H1 (cell line): ENCODE results near the gene ASIC2. TPM values are rescaled to one million over a fixed set of nuclear protein-coding genes. Genes with fewer than 3 reads are reported as not detected.

Experiments
- CTCF ChIA-PET: fragments of 300-600 bp; sonication (Branson Sonifier 250); formaldehyde crosslinking; loops from one replicate; lab custom pipeline; 2021; ENCODE audit not compliant: partially characterized antibody; lab: Charles Lee
- POLR2A ChIA-PET: fragments of 300-600 bp; sonication (Branson Sonifier 250); formaldehyde crosslinking; loops from one replicate; lab custom pipeline; 2021; ENCODE audit warnings: inconsistent platforms; ENCODE audit not compliant: partially characterized antibody; lab: Charles Lee
- DNase-seq, 2 experiments: peaks; one replicate each; pipeline versions ENCODE4 v3.0.0 to v3.0.0-alpha.2; 2010 to 2022; ENCODE audit warnings: low spot score in 2 of 2, low read depth in 1 of 2, mixed read lengths in 1 of 2
- FAIRE-seq: peaks from 2 replicates; lab custom pipeline; 2011; peaks lifted over from hg19 to GRCh38; lab: Jason Lieb, UNC
- H2AFZ ChIP-seq: 2 replicates; pipeline ENCODE4 v1.8.1; 2012; ENCODE audit warnings: low read length, inconsistent platforms
- H2AK5ac ChIP-seq: 2 replicates; pipeline ENCODE4 v1.6.1; 2013; ENCODE audit warnings: low read depth, low read length
- H2BK120ac ChIP-seq: replicated peaks from 2 replicates; pipeline ENCODE3; 2013; ENCODE audit warnings: low read depth, low read length, inconsistent platforms
- H2BK12ac ChIP-seq: 2 replicates; pipeline ENCODE4 v1.6.1; 2013; ENCODE audit warnings: low read depth, low read length
- H2BK15ac ChIP-seq: 2 replicates; pipeline ENCODE4 v1.6.1; 2013; ENCODE audit warnings: low read length
- H2BK20ac ChIP-seq: 2 replicates; pipeline ENCODE4 v1.6.1; 2013; ENCODE audit warnings: low read length
- H2BK5ac ChIP-seq: 2 replicates; pipeline ENCODE4 v1.6.1; 2013; ENCODE audit warnings: low read depth, low read length
- H3K14ac ChIP-seq: 2 replicates; pipeline ENCODE4 v1.6.1; 2013; ENCODE audit warnings: inconsistent platforms; ENCODE audit not compliant: insufficient read length
- H3K18ac ChIP-seq: 2 replicates; pipeline ENCODE4 v1.6.1; 2013; ENCODE audit warnings: low read length; ENCODE audit errors: extremely low read depth
- H3K23ac ChIP-seq: 2 replicates; pipeline ENCODE4 v1.6.1; 2013; ENCODE audit warnings: inconsistent platforms; ENCODE audit not compliant: insufficient read length
- H3K23me2 ChIP-seq: 2 replicates; pipeline ENCODE4 v1.6.1; 2013; ENCODE audit warnings: low read depth, low read length
- H3K27ac ChIP-seq: 2 replicates; pipeline ENCODE4 v1.6.1; 2011; ENCODE audit warnings: low read depth, low read length, inconsistent platforms
- H3K27me3 ChIP-seq, 4 experiments: replicated peaks in 1 of 4; 1 replicate in 1 of 4; 2 replicates in 3 of 4; pipeline versions ENCODE4 v1.6.1 to v1.8.1; 2011 to 2013; ENCODE audit warnings: low read length in 3 of 4, mild to moderate bottlenecking in 3 of 4, inconsistent platforms in 2 of 4, mixed read lengths in 2 of 4, moderate library complexity in 1 of 4; ENCODE audit not compliant: control insufficient read depth in 3 of 4, insufficient read depth in 3 of 4; ENCODE audit errors: extremely low read depth in 1 of 4
- H3K36me3 ChIP-seq, 4 experiments: 2 replicates each; pipeline versions ENCODE4 v1.6.1 to v1.8.1; 2011 to 2013; ENCODE audit warnings: mild to moderate bottlenecking in 4 of 4, low read length in 3 of 4, moderate library complexity in 2 of 4, control low read depth in 1 of 4, inconsistent platforms in 1 of 4; ENCODE audit not compliant: insufficient read depth in 4 of 4, control insufficient read depth in 2 of 4
- H3K4ac ChIP-seq: replicated peaks from 2 replicates; pipeline ENCODE3; 2013; ENCODE audit warnings: low read length, low read depth, mixed read lengths, inconsistent platforms; ENCODE audit not compliant: insufficient read length
- H3K4me1 ChIP-seq, 4 experiments: replicated peaks in 1 of 4; 1 replicate in 1 of 4; 2 replicates in 3 of 4; pipeline versions ENCODE4 v1.6.1 to v1.8.1; 2011 to 2013; ENCODE audit warnings: low read length in 3 of 4, inconsistent platforms in 2 of 4, mixed read lengths in 1 of 4; ENCODE audit not compliant: insufficient read depth in 4 of 4, control insufficient read depth in 3 of 4
- H3K4me2 ChIP-seq, 2 experiments: 2 replicates each; pipeline versions ENCODE4 v1.6.1 to v1.8.1; 2011 to 2013; ENCODE audit warnings: low read depth in 2 of 2, low read length in 2 of 2, control low read depth in 1 of 2, inconsistent platforms in 1 of 2, mild to moderate bottlenecking in 1 of 2; ENCODE audit not compliant: insufficient read depth in 1 of 2
- H3K4me3 ChIP-seq, 4 experiments: fragments of 200-600, 300-600 bp in 1 of 4; sonication (generic), shearing (Covaris generic), sonication (Bioruptor Twin) in 1 of 4; 2 replicates each; pipeline versions ENCODE4 v1.5.1 to v1.8.1; 2011 to 2016; ENCODE audit warnings: low read length in 4 of 4, low read depth in 3 of 4, control low read depth in 2 of 4, inconsistent platforms in 2 of 4, mild to moderate bottlenecking in 2 of 4, mixed read lengths in 1 of 4, moderate library complexity in 1 of 4; ENCODE audit not compliant: insufficient read depth in 2 of 4; ENCODE audit errors: extremely low read depth in 1 of 4
- H3K56ac ChIP-seq: replicated peaks from 2 replicates; pipeline ENCODE3; 2013; ENCODE audit warnings: low read depth, mild to moderate bottlenecking, mixed read lengths, low read length, inconsistent platforms; ENCODE audit not compliant: insufficient read length
- H3K79me1 ChIP-seq: 2 replicates; pipeline ENCODE4 v1.6.1; 2013; ENCODE audit warnings: low read depth, low read length, control low read depth
- H3K79me2 ChIP-seq, 2 experiments: 2 replicates each; pipeline versions ENCODE4 v1.6.1 to v1.8.1; 2012 to 2013; ENCODE audit warnings: low read length in 2 of 2, mild to moderate bottlenecking in 2 of 2, inconsistent platforms in 1 of 2; ENCODE audit not compliant: insufficient read depth in 2 of 2, control insufficient read depth in 1 of 2
- H3K9ac ChIP-seq, 4 experiments: replicated peaks in 1 of 4; 1 replicate in 1 of 4; 2 replicates in 3 of 4; pipeline versions ENCODE4 v1.6.1 to v1.8.1; 2011 to 2013; ENCODE audit warnings: low read depth in 3 of 4, low read length in 3 of 4, control low read depth in 2 of 4, mild to moderate bottlenecking in 2 of 4, moderate library complexity in 2 of 4, inconsistent platforms in 1 of 4; ENCODE audit errors: extremely low read depth in 1 of 4
- H3K9me3 ChIP-seq, 2 experiments: 2 replicates each; pipeline versions ENCODE4 v1.6.1 to v1.8.1; 2012 to 2013; ENCODE audit warnings: mild to moderate bottlenecking in 2 of 2, moderate library complexity in 2 of 2, control low read depth in 1 of 2, inconsistent platforms in 1 of 2, low read depth in 1 of 2, low read length in 1 of 2, mixed read lengths in 1 of 2; ENCODE audit not compliant: insufficient read depth in 2 of 2
- H4K20me1 ChIP-seq, 2 experiments: replicated peaks in 1 of 2; 2 replicates each; pipeline versions ENCODE3 to v1.8.1; 2011 to 2013; ENCODE audit warnings: inconsistent platforms in 2 of 2, low read length in 2 of 2, mild to moderate bottlenecking in 1 of 2; ENCODE audit not compliant: insufficient read depth in 2 of 2, control insufficient read depth in 1 of 2
- H4K5ac ChIP-seq: 2 replicates; pipeline ENCODE4 v1.6.1; 2013; ENCODE audit warnings: low read length, low read depth, mixed read lengths, inconsistent platforms; ENCODE audit not compliant: insufficient read length
- H4K8ac ChIP-seq: 2 replicates; pipeline ENCODE4 v1.8.0; 2013; ENCODE audit warnings: mild to moderate bottlenecking, moderate library complexity, low read length, inconsistent platforms; ENCODE audit not compliant: insufficient read depth; ENCODE audit errors: extremely low read depth
- H4K91ac ChIP-seq: replicated peaks from 2 replicates; pipeline ENCODE3; 2013; ENCODE audit warnings: low read length, mixed read lengths, inconsistent platforms; ENCODE audit not compliant: insufficient read length
- CTBP2 ChIP-seq: IDR thresholded peaks from 2 replicates; pipeline ENCODE4 v1.7.0; 2011; ENCODE audit warnings: borderline replicate concordance, mild to moderate bottlenecking, moderate library complexity, mixed read lengths, low read length; ENCODE audit not compliant: insufficient read depth, insufficient read length
- EGR1 ChIP-seq: IDR thresholded peaks from 2 replicates; pipeline ENCODE4 v1.6.1; 2011; ENCODE audit warnings: low read depth, low read length, borderline replicate concordance
- GTF2F1 ChIP-seq: IDR thresholded peaks from 2 replicates; pipeline ENCODE4 v1.6.1; 2012; ENCODE audit warnings: low read depth, low read length, improper control_type of control experiment, borderline replicate concordance
- KDM1A ChIP-seq: fragments of 200-600, 300-600 bp; sonication (generic); IDR thresholded peaks from 2 replicates; pipeline ENCODE4 v1.7.1; 2016; ENCODE audit warnings: mild to moderate bottlenecking, low read length, borderline replicate concordance
- NANOG ChIP-seq: IDR thresholded peaks from 2 replicates; pipeline ENCODE4 v1.6.1; 2011; ENCODE audit warnings: low read length, low read depth, mild to moderate bottlenecking, inconsistent platforms; ENCODE audit not compliant: insufficient read depth, poor library complexity, severe bottlenecking
- SIN3A ChIP-seq, 2 experiments: IDR thresholded peaks in 1 of 2; conservative IDR thresholded peaks in 1 of 2; 2 replicates each; pipeline ENCODE4 v1.6.1; 2011 to 2012; ENCODE audit warnings: low read length in 2 of 2, improper control_type of control experiment in 1 of 2, low read depth in 1 of 2, mild to moderate bottlenecking in 1 of 2
- TEAD4 ChIP-seq: IDR thresholded peaks from 2 replicates; pipeline ENCODE4 v1.6.1; 2012; ENCODE audit warnings: low read depth, low read length, inconsistent platforms, mixed read lengths
- WGBS, 2 experiments: shearing (Covaris generic) in 1 of 2; methylation state at CpG; one replicate each; pipeline versions ENCODE4 v1.1.6 to v1.1.7; 2013 to 2015; ENCODE audit warnings: low lambda C conversion rate in 2 of 2, mixed read lengths in 2 of 2, inconsistent platforms in 1 of 2, low coverage in 1 of 2, missing lambda C conversion rate in 1 of 2; ENCODE audit not compliant: insufficient replicate concordance in 2 of 2, insufficient coverage in 1 of 2, insufficient read length in 1 of 2; ENCODE audit errors: extremely low coverage in 1 of 2, missing lambda C conversion rate in 1 of 2; 5-methylcytosine and 5-hydroxymethylcytosine counted together
- polyA plus RNA-seq, 7 experiments: library from polyadenylated mRNA; depleted of rRNA in 3 of 7; stranded (reverse) in 5 of 7; unstranded in 2 of 7; fragments of >200 nt in 5 of 7; fragments of 200-250 nt in 2 of 7; gene quantifications; 1 replicate in 5 of 7; 2 replicates in 1 of 7; 4 replicates in 1 of 7; pipeline versions ENCODE4 v1.2.1 to v1.2.3, GENCODE V29; 2011 to 2013; ENCODE audit warnings: missing spikeins in 2 of 7, mixed read lengths in 2 of 7
- total RNA-seq: library from RNA; stranded (reverse); fragmentation: NEBNext Ultra II Directional; extraction: Animal tissue kit (Norgen Biotek cat#: 25700); gene quantifications from 2 replicates; pipeline ENCODE4 v1.2.1, GENCODE V29; 2021
- TF ChIP-seq, protein P1 (sequence below): IDR thresholded peaks from 2 replicates; pipeline ENCODE4 v1.6.1; 2012; ENCODE audit warnings: inconsistent platforms

The ASIC2 gene
- total and polyA plus RNA-seq, 2 of the 8 experiments (the other 6 are each of a cell fraction or from before 2014, with no cell fraction given), result 0.86 to 1.2 TPM

DNA sequence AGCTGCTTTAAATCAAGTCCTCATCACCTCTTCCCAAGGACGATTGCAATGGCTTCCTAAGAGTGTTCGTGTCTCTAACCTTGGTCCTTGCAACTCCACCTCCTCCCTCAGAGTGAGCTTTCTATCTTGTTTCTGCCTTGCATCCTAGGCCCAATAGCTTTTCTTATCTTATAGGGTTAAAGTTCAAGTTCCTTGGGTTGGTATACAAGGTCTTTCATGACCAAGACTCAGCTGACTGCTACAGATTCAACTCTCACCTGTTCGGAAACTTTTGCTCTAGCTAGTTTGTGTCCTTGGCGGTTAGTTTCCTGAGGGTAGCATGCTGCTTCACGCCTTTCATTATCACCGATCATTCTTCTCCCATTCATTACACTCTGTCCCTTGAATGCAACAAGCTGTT lies 290.8 kb downstream of the ASIC2 start:
- Histone ChIP-seq H3K56ac (no peak overlapping the region), H3K4me3 (no peak overlapping the region), H3K9me3 (no peaks in the 10 kb centered on the region), H3K4me2 (no peak overlapping the region), H4K8ac (no peak overlapping the region), H3K4ac (no peak overlapping the region), H2AFZ (no peak overlapping the region), H3K4me1 (peaks cover 0 to 3% (median 0%) of the 10 kb centered on the region in 4 experiments; a peak in 3 of 7 replicates), H3K79me1 (no peaks in the 10 kb centered on the region), H3K23ac (no peak overlapping the region), H3K23me2 (no peaks in the 10 kb centered on the region), H4K20me1 (no peaks in the 10 kb centered on the region), H3K27ac (no peak overlapping the region), H4K91ac (no peak overlapping the region), H2BK12ac (no peak overlapping the region), H2BK5ac (no peak overlapping the region), H2BK120ac (no peak overlapping the region), H3K36me3 (no peaks in the 10 kb centered on the region), H3K79me2 (no peaks in the 10 kb centered on the region), H3K18ac (no peak overlapping the region), H2BK20ac (no peak overlapping the region), H3K14ac (no peak overlapping the region), H2BK15ac (no peak overlapping the region), H3K9ac (no peak overlapping the region), H4K5ac (no peak overlapping the region), H2AK5ac (no peak overlapping the region), H3K27me3 (peaks cover 0 to 5% (median 0%) of the 10 kb centered on the region in 4 experiments; a peak in 4 of 7 replicates)
- POLR2A ChIA-PET, result no interaction called here
- DNase-seq (no peak), FAIRE-seq (no peak)
- WGBS, 2 experiments, result 92% methylated on average over 6 of the region's 6 CpGs; no CpG with 5 or more reads in 1 of the 2 experiments
- CTCF ChIA-PET, result interaction anchor here (0.6 to 2.3 kb wide), 6 partner anchors 18 to 219 kb away, joined by 3 to 8 read pairs (median 3); no protein-coding TSS in a partner anchor
- no peak for TF ChIP-seq GTF2F1
- TF ChIP-seq EGR1, result no peak
- no peak for TF ChIP-seq CTBP2
- TF ChIP-seq TEAD4, result no peak
- TF ChIP-seq KDM1A, result no peak
- TF ChIP-seq SIN3A (conservative IDR thresholded peaks at IDR 0.05 in 1 of 2, IDR thresholded peaks at IDR 0.05 in 1 of 2; ENCODE audit: low read depth in 1 of 2, low read length in 2 of 2), result no peak
- TF ChIP-seq NANOG, result peak; percentile 16
- TF ChIP-seq, protein P1, sequence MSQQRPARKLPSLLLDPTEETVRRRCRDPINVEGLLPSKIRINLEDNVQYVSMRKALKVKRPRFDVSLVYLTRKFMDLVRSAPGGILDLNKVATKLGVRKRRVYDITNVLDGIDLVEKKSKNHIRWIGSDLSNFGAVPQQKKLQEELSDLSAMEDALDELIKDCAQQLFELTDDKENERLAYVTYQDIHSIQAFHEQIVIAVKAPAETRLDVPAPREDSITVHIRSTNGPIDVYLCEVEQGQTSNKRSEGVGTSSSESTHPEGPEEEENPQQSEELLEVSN, result peak; percentile 53; the same call in 1 of the 2 replicates
